Measurements from ENCODE around the gene HSPBP1. TPM values are rescaled to one million over a fixed set of nuclear protein-coding genes. Genes with fewer than 3 reads are reported as not detected.
A peak's percentile ranks its signal among the peaks of the same experiment; 100 is the strongest.

The HSPBP1 gene
- total and polyA plus RNA-seq, 2 of the 13 experiments (the other 11 are each of a cell fraction or from before 2014, with no cell fraction given) = 22.3 to 33.7 TPM

DNA sequence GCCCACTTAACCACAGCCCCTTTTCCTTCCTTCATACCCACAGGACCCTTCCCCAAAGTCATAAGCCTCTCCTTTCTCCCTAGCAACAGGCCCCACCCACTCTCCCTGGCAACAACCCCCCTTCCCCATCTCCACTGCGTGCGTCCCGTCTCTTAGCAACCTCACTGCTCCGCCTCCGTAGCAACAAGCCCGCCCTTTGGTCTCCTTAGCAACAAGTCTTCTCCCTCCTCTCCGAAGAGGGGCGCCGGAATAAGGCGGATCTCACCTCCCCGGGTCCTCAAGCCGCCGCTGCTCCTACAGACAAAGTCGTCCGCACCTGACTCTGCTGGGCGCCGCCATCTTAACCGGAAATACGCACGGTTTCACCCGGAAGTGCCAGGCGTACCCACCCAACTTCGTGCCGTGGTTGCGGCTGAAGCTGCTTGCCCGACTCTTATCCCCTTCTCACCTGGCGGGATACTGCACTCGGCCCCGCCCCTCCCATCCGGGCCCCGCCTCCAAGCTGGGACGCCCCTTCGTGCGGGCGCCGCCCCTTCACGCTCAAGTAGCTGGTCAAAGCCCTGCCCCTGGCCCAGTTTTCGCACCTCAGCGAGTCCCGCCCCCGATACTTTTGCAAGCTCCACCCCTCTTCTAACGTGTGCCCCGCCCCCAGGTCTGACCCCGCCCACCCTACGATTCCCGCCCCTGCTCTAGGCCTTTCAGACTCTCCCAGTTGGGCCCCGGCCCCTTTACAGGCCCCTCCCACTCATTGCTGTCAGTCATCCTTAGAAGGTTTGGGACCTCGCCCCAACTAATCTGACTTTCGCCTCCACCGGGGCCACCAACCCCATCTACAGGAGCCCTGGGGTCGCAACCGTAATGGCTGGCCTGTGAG is at the start of gene HSPBP1 (continued):
- TF ChIP-seq MNT (IDR thresholded peaks at IDR 0.05) (peak; percentile 46), GZF1 (CRISPR knock-in tag; IDR thresholded peaks at IDR 0.05) (no peak; the same call in 1 of the 2 replicates), ZNF749 (CRISPR knock-in tag; IDR thresholded peaks at IDR 0.05; ENCODE audit: borderline replicate concordance) (no peak; the same call in 1 of the 2 replicates), ZFP37 (CRISPR knock-in tag; IDR thresholded peaks at IDR 0.05; ENCODE audit: borderline replicate concordance) (no peak), ZBTB49 (CRISPR knock-in tag; IDR thresholded peaks at IDR 0.05; ENCODE audit: borderline replicate concordance) (no peak), KAT8 (CRISPR knock-in tag; IDR thresholded peaks at IDR 0.05) (peak; percentile 95), HNRNPUL1 (IDR thresholded peaks at IDR 0.05; ENCODE audit: low read depth, low read length) (no peak), ATF2 (CRISPR knock-in tag; IDR thresholded peaks at IDR 0.05) (peak; percentile 32; the same call in 1 of the 2 replicates), ZNF337 (CRISPR knock-in tag; IDR thresholded peaks at IDR 0.05; ENCODE audit: borderline replicate concordance, low read depth) (no peak), ONECUT2 (CRISPR knock-in tag; IDR thresholded peaks at IDR 0.05) (no peak), CHCHD3 (CRISPR knock-in tag; IDR thresholded peaks at IDR 0.05) (no peak), RFXANK (CRISPR knock-in tag; IDR thresholded peaks at IDR 0.05) (no peak), ZNF33A (CRISPR knock-in tag; IDR thresholded peaks at IDR 0.05; ENCODE audit: borderline replicate concordance) (no peak), ZNF512 (CRISPR knock-in tag; IDR thresholded peaks at IDR 0.05) (no peak), ZNF296 (CRISPR knock-in tag; conservative IDR thresholded peaks at IDR 0.05) (no peak), ZNF75D (CRISPR knock-in tag; IDR thresholded peaks at IDR 0.05; ENCODE audit: borderline replicate concordance) (no peak)
- TF ChIP-seq, protein P1, sequence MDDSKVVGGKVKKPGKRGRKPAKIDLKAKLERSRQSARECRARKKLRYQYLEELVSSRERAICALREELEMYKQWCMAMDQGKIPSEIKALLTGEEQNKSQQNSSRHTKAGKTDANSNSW (CRISPR knock-in tag; IDR thresholded peaks at IDR 0.05; ENCODE audit: borderline replicate concordance) = no peak
- TF ChIP-seq, protein P2, sequence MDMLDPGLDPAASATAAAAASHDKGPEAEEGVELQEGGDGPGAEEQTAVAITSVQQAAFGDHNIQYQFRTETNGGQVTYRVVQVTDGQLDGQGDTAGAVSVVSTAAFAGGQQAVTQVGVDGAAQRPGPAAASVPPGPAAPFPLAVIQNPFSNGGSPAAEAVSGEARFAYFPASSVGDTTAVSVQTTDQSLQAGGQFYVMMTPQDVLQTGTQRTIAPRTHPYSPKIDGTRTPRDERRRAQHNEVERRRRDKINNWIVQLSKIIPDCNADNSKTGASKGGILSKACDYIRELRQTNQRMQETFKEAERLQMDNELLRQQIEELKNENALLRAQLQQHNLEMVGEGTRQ (IDR thresholded peaks at IDR 0.05; ENCODE audit: low read depth, low read length) = no peak
- TF ChIP-seq, protein P2 (CRISPR knock-in tag; IDR thresholded peaks at IDR 0.05; ENCODE audit: borderline replicate concordance) = no peak

Measured in HepG2 (cell line).